Stimulated activated CD4-positive, alpha-beta T cell treated with anti-CD3 and anti-CD28 coated beads, Interleukin-12 subunit alpha, Interleukin-12 subunit beta, amount 100 ng/mL, for 4 hours (primary cell): Measurements from ENCODE around the gene NEURL2.
"Not testable (repeated sequence)": the region's sequence is repeated elsewhere in the genome, so short reads cannot be mapped to it uniquely, and the experiment has no call there.

Experiments used
- DNase-seq: peaks from one replicate; pipeline ENCODE4 v3.0.0-alpha.2; 2020

The NEURL2 gene, protein sequence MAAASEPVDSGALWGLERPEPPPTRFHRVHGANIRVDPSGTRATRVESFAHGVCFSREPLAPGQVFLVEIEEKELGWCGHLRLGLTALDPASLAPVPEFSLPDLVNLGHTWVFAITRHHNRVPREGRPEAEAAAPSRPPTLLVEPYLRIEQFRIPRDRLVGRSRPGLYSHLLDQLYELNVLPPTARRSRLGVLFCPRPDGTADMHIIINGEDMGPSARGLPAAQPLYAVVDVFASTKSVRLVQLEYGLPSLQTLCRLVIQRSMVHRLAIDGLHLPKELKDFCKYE

GRCh38 chr20:45890985-45891983 lies at the start of gene NEURL2, which contains the start of gene CTSA:
TSS of gene NEURL2 (minus strand) at chr20:45891208. CDS start at chr20:45890991, 217 bp downstream.
TSS of gene CTSA (plus strand) at chr20:45891335. CDS start at chr20:45891569, 234 bp downstream.
- DNase-seq, result peak; percentile 85

- DNase-seq, result no peak
These were observed 49.5 kb upstream of the NEURL2 start for GRCh38 chr20:45940469-45940868.

DNA sequence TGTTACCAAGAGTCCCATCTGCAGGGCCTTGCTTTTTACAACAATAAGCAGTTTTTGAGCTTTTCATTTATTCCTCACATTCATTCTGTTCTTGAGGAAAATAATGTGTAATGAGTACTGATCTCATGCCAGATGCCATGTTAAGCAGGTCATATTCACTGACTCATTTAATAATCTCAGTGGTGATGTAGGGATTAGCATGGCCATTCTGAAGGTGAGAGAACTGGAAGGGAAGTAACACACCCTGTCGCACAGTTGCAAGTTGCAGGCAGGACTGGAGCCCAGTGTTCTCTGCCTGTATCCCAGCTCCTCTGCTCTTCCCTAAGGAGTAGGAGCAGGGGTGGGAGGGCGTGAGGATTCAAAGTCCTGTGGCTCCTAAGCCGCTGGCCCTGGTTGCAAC lies 49.0 kb upstream of the NEURL2 start:
- no peak for DNase-seq

DNA sequence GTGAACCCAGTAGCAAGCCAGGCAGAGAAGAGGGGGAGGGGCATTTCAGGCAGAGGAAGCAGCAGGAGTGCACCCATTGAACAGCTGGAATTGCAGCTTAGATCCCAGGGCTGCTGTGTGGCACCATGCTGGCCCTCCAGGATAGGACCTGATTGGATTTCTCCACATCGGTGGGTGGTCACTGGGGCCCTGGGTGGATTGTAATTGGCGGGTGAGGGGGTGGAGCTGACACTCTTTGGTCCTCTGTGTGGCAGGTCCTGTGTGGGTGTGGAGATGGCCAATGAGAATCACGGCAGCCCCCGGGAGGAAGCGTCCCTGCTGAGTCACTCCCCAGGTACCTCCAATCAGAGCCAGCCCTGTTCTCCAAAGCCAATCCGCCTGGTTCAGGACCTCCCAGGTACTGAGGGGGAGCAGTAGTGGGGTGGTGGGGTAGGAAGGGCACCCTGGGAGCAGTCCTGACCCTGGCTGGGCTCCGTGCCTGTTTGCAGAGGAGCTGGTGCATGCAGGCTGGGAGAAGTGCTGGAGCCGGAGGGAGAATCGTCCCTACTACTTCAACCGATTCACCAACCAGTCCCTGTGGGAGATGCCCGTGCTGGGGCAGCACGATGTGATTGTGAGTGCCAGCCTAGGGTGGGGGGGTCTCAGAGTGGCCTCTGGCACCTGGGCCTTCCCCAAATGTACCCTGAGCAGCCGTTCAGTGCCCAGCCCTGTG lies 47.9 kb upstream of the NEURL2 start:
- no peak for DNase-seq

DNA sequence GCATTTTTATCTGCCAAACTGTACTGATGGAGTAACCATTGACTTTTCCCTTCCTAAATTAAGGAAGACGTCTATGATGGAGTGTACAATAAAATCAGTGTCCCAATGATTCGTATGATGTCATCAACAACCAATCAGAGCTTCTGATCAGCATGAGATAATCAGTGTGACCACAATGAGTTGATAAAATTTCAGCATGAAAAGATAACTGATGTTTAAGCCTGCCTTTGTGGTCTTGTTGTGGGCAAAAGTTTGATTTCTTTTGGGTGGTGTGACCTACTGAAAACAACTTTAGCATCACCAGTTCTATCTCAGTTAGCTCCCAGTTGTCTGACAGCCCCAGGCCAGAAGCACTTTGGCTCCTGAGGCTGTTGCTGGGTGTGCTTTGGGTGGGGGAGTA lies 46.8 kb upstream of the NEURL2 start:
- no peak for DNase-seq

DNA sequence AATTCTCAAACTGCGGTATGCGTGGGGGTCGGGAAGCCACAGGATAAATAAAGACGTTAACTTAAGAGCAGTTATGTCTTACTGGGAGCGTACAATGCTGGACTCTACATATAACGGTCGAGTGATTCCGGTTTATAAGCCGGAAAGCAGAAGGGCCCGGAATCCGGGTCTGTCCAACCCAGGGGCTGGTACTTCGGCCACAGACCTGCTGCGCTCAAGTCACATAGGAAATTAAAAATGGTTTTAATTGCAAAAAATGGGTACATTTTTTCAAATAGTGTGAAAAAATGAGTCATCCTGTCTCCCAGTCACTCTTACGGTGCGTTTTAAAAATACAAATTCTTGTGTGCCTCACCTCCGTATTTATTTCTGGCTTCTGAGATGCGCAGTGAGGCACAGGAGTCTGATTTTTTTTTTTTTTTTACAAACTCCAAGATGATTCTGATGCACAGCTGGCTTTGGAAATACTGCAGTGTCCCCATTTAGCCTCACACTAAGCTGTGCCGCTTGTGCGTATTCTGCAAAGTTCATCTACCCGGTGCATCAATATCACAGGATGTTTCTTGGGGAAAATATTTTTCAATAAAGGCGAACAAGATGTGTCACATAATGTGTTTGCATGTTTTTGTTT lies 44.5 kb upstream of the NEURL2 start:
- DNase-seq, result no peak

DNA sequence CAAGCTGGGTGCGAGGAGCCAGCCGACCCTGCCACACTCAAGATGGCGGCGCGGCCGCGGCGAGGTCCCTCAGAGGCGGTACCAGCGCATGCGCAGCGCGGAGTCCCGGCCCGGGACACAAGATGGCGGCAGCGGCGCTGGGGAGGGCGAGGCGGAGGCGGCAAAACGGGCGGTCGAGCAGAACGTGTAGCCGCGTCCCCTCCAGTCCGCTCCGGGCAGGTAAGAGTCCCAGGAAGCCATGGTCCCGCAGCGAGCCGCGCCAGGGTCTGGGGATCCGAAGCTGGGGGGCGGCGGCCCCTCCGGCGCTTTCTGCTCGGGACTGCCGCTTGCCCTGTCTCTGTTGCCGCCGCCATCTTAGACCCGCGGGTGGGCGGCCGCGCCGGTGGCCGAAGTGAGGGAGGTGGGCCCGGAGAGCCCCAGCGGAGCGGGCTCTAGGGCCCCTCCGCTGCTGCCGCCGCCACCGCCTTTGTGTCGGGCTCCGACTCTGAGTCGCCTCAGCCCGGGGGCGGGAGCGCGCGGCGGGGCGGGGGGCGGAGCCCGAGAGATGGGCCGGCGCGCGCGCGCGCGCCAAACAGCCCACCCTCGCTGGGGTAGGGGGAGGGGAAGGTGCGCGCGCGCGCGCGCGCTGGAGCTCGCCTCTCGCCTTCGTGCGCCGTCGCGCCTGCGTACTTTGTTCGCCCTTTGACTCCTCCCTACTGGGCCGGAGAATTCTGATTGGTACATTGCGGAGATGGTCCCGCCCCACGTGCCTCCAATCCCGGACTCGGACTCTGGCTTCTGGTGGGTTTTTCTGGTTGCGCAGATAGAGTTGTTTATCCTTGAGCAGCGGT lies 43.8 kb upstream of the NEURL2 start, which contains the start of gene PCIF1:
Gene PCIF1 (plus strand): TSS at position 98 of the 830 bp plus-strand sequence. CDS start 4,317 bp downstream, outside the sequence.
- DNase-seq, result peak; percentile 98

GRCh38 chr20:45934046-45934585 lies 43.1 kb upstream of the NEURL2 start:
- no peak for DNase-seq

- peak; percentile 48 for DNase-seq
These were observed 42.4 kb upstream of the NEURL2 start for GRCh38 chr20:45933266-45934045.

GRCh38 chr20:45931680-45932079 lies 40.7 kb upstream of the NEURL2 start:
- not testable (repeated sequence) for DNase-seq

- DNase-seq, result no peak
These were observed 36.3 kb upstream of the NEURL2 start for GRCh38 chr20:45927071-45927878.

GRCh38 chr20:45926731-45927070 lies 35.7 kb upstream of the NEURL2 start:
- DNase-seq, result no peak

DNA sequence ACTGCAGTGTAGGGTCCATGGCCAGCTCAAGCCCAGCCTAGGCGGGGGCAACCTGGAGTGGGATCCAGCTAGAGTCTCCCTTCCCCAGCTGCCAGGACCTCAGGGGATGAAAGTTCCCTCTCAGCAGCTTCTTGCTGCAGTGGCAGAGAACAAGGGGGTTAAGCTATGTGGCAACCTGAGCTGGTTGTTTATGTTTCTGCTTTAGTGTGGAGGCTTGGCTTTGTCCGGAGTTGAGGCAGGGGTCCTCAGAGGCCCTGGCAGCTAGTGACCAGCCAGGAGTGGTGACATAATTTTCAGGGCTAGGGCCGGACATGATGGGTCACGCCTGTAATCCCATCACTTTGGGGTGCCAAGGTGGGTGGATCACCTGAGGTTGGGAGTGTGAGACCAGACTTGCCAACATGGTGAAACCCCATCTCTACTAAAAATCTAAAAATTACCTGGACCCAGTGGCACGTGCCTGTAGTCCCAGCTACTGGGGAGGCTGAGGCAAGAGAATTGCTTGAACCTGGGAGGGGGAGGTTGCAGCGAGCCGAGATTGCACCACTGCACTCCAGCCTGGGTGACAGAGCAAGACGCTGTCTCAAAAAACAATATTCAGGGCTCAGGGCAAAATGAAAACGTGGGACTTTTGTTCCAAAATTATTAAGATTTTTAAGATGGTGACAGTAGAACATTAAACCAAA lies 35.0 kb upstream of the NEURL2 start:
- no peak for DNase-seq

DNA sequence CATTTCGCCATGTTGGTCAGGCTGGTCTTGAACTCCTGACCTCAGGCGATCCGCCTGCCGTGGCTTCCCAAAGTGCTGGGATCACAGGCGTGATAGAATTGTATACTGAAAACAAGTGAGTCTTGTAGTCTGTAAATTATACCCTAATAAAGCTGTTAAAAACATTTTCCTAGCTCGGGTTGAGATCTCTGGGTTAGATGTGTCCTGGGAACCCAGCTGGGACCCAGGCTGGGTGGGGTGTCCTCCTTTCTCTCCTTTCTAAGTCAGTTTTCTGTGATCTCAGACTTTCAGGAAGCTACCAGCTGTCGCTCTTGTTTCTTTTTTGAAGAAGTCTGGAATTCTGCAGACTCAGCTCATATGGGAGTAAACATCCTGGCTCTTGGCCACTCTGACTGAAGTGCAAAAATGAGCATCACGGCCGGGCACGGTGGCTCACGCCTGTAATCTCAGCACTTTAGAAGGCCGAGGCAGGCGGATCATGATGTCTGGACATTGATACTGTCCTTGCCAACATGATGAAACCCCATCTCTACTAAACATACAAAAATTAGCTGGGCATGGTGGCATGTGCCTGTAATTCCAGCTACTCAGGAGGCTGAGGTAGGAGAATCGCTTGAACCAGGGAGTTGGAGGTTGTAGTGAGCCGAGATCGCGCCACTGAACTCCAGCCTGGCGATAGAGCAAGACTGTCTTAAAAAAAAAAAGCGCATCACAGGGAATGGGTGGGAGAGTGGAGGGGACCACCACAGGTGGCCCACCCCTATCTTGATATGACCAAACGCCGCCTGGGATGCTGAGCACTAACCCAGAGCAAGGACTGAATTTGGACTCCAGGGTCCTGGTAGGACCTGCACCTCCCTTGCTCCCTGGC lies 33.6 kb upstream of the NEURL2 start:
- no peak for DNase-seq

DNA sequence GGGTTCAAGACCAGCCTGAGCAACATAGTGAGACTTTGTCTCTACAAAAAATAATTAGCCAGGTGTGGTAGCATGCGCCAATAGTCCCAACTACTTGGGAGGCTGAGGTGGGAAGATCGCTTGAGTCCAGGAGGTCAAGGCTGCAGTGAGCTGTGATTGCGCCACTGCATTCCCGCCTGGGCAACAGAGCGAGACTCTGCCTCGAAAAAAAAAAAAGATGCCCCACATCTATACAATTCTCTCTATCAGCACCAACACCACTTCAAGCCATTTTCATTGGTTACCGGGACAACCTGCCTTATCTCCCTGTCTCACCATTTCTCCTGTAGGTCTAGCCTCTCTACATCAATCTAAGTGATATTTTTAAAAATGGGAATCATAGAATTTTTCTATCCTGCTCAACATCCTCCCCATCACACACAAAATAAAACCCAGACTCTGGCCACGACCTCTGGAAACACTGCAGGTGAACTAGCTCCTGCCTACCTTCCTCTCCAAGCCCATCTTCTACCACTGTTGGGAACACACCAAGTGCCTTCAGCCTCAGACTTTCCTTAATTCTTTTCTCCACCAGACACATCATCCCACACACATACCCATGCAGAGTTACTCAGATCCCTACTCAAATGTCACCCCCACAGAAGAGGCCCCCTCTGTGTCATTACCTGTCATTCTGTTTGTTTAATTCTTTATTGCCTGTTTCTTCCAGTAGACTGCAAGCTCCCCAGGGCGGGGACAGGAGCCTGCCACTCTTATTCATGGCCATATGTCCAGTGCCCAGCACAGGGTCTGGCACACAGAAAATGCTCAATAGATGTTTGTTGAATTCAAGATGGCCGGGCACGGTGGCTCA lies 30.6 kb upstream of the NEURL2 start:
- DNase-seq, result no peak

- no peak for DNase-seq
These were observed 29.7 kb upstream of the NEURL2 start for GRCh38 chr20:45920462-45921336.
